Brain pericyte (primary cell): ENCODE results near the gene PKN1.
"Not testable (repeated sequence)": the region's sequence is repeated elsewhere in the genome, so short reads cannot be mapped to it uniquely, and the experiment has no call there.

Source experiments
- DNase-seq: peaks from one replicate; pipeline ENCODE4 v3.0.0-alpha.2; 2012; ENCODE audit warnings: low read depth, low spot score

The PKN1 gene

GRCh38 chr19:14432791-14433553 lies at the start of gene PKN1:
Gene PKN1, plus strand, starts transcription at chr19:14433306. Its CDS starts 216 bp downstream, at chr19:14433522.
- no peak for DNase-seq

GRCh38 chr19:14383661-14384555 lies 49.2 kb upstream of the PKN1 start:
- DNase-seq, result no peak

- DNase-seq, result no peak
These were observed 47.6 kb upstream of the PKN1 start for GRCh38 chr19:14385492-14385891.

GRCh38 chr19:14390548-14390947 lies 42.6 kb upstream of the PKN1 start:
- no peak for DNase-seq

- DNase-seq, result no peak
These were observed 41.8 kb upstream of the PKN1 start for GRCh38 chr19:14391156-14391821.

- no peak for DNase-seq
These were observed 39.8 kb upstream of the PKN1 start for GRCh38 chr19:14393329-14393728.

GRCh38 chr19:14394167-14394566 lies 38.9 kb upstream of the PKN1 start:
- no peak for DNase-seq

GRCh38 chr19:14395262-14395661 lies 37.8 kb upstream of the PKN1 start:
- DNase-seq, result no peak

GRCh38 chr19:14395710-14396336 lies 37.3 kb upstream of the PKN1 start:
- no peak for DNase-seq

GRCh38 chr19:14396730-14397129 lies 36.4 kb upstream of the PKN1 start:
- DNase-seq, result not testable (repeated sequence)

- not testable (repeated sequence) for DNase-seq
These were observed 35.9 kb upstream of the PKN1 start for GRCh38 chr19:14397168-14397567.

- DNase-seq, result no peak
These were observed 32.1 kb upstream of the PKN1 start for GRCh38 chr19:14400951-14401431.

- DNase-seq, result no peak
These were observed 31.5 kb upstream of the PKN1 start for GRCh38 chr19:14401468-14402195.

- no peak for DNase-seq
These were observed 30.6 kb upstream of the PKN1 start for GRCh38 chr19:14402332-14403144.

GRCh38 chr19:14403145-14403930 lies 29.8 kb upstream of the PKN1 start:
- not testable (repeated sequence) for DNase-seq

- no peak for DNase-seq
These were observed 28.8 kb upstream of the PKN1 start for GRCh38 chr19:14404312-14404711.

GRCh38 chr19:14405380-14405757 lies 27.7 kb upstream of the PKN1 start:
- no peak for DNase-seq

GRCh38 chr19:14405758-14406644 lies 27.1 kb upstream of the PKN1 start:
- peak; percentile 72 for DNase-seq
